Nephron progenitor cell (in vitro differentiated cells): ENCODE results near the gene G6PC3.

Experiments
- DNase-seq: peaks from one replicate; pipeline ENCODE4 v3.0.0; 2021
- H3K27ac Mint-ChIP-seq: 2 replicates; pipeline ENCODE4 v1.8.0; 2021; ENCODE audit warnings: mild to moderate bottlenecking, moderate library complexity, mixed read lengths
- H3K27me3 Mint-ChIP-seq: 2 replicates; pipeline ENCODE4 v1.8.0; 2021; ENCODE audit warnings: mild to moderate bottlenecking, low read depth, mixed read lengths; ENCODE audit not compliant: poor library complexity
- H3K36me3 Mint-ChIP-seq: 2 replicates; pipeline ENCODE4 v1.8.0; 2021; ENCODE audit warnings: low read depth, mixed read lengths
- H3K4me1 Mint-ChIP-seq: 2 replicates; pipeline ENCODE4 v1.8.0; 2021; ENCODE audit warnings: mixed read lengths
- H3K4me3 Mint-ChIP-seq: 2 replicates; pipeline ENCODE4 v1.8.0; 2021; ENCODE audit warnings: mild to moderate bottlenecking, moderate library complexity, mixed read lengths
- H3K9me3 Mint-ChIP-seq: 2 replicates; pipeline ENCODE4 v1.8.0; 2021; ENCODE audit warnings: mild to moderate bottlenecking, moderate library complexity, mixed read lengths
- TF ChIP-seq, protein P1 (sequence below): fragments of 200-600 bp; sonication (generic); IDR thresholded peaks from 2 replicates; pipeline ENCODE4 v1.5.0; 2021; ENCODE audit warnings: antibody characterized with exemption

Gene G6PC3

GRCh38 chr17:44053125-44053872 is 17.2 kb upstream of the G6PC3 start:
- Mint-ChIP-seq H3K27me3 (no peaks in the 10 kb centered on the region), H3K9me3 (no peaks in the 10 kb centered on the region), H3K36me3 (peaks cover 63% of the 10 kb centered on the region), H3K4me3 (no peak overlapping the region), H3K4me1 (peaks cover 15% of the 10 kb centered on the region), H3K27ac (peak overlapping the region; percentile 73)
- DNase-seq, result no peak
- TF ChIP-seq, protein P1, sequence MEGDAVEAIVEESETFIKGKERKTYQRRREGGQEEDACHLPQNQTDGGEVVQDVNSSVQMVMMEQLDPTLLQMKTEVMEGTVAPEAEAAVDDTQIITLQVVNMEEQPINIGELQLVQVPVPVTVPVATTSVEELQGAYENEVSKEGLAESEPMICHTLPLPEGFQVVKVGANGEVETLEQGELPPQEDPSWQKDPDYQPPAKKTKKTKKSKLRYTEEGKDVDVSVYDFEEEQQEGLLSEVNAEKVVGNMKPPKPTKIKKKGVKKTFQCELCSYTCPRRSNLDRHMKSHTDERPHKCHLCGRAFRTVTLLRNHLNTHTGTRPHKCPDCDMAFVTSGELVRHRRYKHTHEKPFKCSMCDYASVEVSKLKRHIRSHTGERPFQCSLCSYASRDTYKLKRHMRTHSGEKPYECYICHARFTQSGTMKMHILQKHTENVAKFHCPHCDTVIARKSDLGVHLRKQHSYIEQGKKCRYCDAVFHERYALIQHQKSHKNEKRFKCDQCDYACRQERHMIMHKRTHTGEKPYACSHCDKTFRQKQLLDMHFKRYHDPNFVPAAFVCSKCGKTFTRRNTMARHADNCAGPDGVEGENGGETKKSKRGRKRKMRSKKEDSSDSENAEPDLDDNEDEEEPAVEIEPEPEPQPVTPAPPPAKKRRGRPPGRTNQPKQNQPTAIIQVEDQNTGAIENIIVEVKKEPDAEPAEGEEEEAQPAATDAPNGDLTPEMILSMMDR, result no peak

GRCh38 chr17:44059101-44059892 is 11.2 kb upstream of the G6PC3 start:
- peaks cover 79% of the 10 kb centered on the region for H3K36me3 Mint-ChIP-seq
- no peak overlapping the region for H3K27ac Mint-ChIP-seq
- TF ChIP-seq, protein P1, result no peak
- DNase-seq, result no peak
- H3K27me3 Mint-ChIP-seq, result peaks cover 3% of the 10 kb centered on the region
- no peak overlapping the region for H3K4me3 Mint-ChIP-seq
- H3K9me3 Mint-ChIP-seq, result no peaks in the 10 kb centered on the region
- H3K4me1 Mint-ChIP-seq, result peaks cover 18% of the 10 kb centered on the region

DNA sequence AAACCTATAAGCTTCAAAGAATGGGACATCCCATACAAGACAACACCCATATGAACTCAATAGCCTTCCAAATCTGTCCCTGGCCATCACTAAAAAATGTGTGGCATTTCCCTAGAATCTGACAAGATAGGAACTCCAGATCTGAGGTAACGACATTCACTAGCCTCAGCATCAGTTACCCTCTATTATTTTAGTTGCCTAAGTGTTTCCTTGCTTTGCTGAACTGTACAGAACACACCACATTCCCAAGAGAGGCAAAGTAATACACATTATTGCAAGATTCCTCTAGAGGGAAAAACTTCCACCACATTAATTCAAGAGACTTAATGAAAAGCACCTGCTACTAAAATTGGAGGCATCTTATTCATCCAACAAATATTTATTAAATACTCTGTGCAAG is 9.1 kb upstream of the G6PC3 start:
- no peak for DNase-seq
- TF ChIP-seq, protein P1, result no peak
- Mint-ChIP-seq H3K36me3 (peaks cover 71% of the 10 kb centered on the region), H3K4me3 (no peak overlapping the region), H3K27ac (no peak overlapping the region), H3K27me3 (peaks cover 3% of the 10 kb centered on the region), H3K9me3 (no peaks in the 10 kb centered on the region), H3K4me1 (peaks cover 24% of the 10 kb centered on the region)

GRCh38 chr17:44062871-44063270 is 7.7 kb upstream of the G6PC3 start:
- Mint-ChIP-seq H3K9me3 (no peaks in the 10 kb centered on the region), H3K36me3 (peaks cover 64% of the 10 kb centered on the region), H3K27me3 (peaks cover 3% of the 10 kb centered on the region), H3K4me3 (no peak overlapping the region), H3K4me1 (peaks cover 34% of the 10 kb centered on the region), H3K27ac (peak overlapping the region; percentile 85)
- DNase-seq, result no peak
- TF ChIP-seq, protein P1, result no peak

- Mint-ChIP-seq H3K36me3 (peaks cover 53% of the 10 kb centered on the region), H3K9me3 (no peaks in the 10 kb centered on the region), H3K27me3 (no peaks in the 10 kb centered on the region), H3K4me3 (peak overlapping the region; percentile 59), H3K4me1 (peaks cover 39% of the 10 kb centered on the region), H3K27ac (peak overlapping the region; percentile 85)
- DNase-seq, result no peak
- TF ChIP-seq, protein P1, result no peak
These were observed 6.6 kb upstream of the G6PC3 start for GRCh38 chr17:44063704-44064639.
